Naive thymus-derived CD4-positive, alpha-beta T cell (primary cell): ENCODE data around the gene CTDSP2. TPM values are rescaled to one million over a fixed set of nuclear protein-coding genes. Genes with fewer than 3 reads are reported as not detected.

ENCODE experiments used
- ATAC-seq: fragments of 150-1000 bp; cut with Tn5 transposase; 2 replicates; pipeline ENCODE4 v1.10.0; 2021; ENCODE audit warnings: mild to moderate bottlenecking, moderate library complexity
- CTCF ChIA-PET: fragments of 350-600 bp; sonication (Branson Sonifier 250); formaldehyde crosslinking; loops from one replicate; lab custom pipeline; 2021; ENCODE audit warnings: antibody characterized with exemption; lab: Charles Lee
- POLR2A ChIA-PET: fragments of 350-600 bp; sonication (Branson Sonifier 250); formaldehyde crosslinking; loops from one replicate; lab custom pipeline; 2021; ENCODE audit warnings: antibody characterized with exemption, inconsistent platforms; lab: Charles Lee
- DNase-seq, 9 donors: peaks; one replicate each; pipeline versions ENCODE4 v3.0.0 to v3.0.0-alpha.2; 2020 to 2022; ENCODE audit warnings: mixed read lengths in 1 of 9
- H3K27ac ChIP-seq: one replicate; pipeline ENCODE4 v1.7.0; 2013; ENCODE audit warnings: mild to moderate bottlenecking, low read depth, low read length, moderate library complexity
- H3K27me3 ChIP-seq, 2 donors: one replicate each; pipeline ENCODE4 v1.7.0; 2013; ENCODE audit warnings: low read length in 2 of 2, mild to moderate bottlenecking in 2 of 2, moderate library complexity in 2 of 2; ENCODE audit not compliant: control insufficient read depth in 2 of 2, insufficient read depth in 2 of 2
- H3K36me3 ChIP-seq, 3 experiments: 1 replicate in 2 of 3; 2 replicates in 1 of 3; pipeline ENCODE4 v1.7.0; 2013; ENCODE audit warnings: low read length in 3 of 3, mild to moderate bottlenecking in 3 of 3, moderate library complexity in 1 of 3; ENCODE audit not compliant: insufficient read depth in 3 of 3, control insufficient read depth in 2 of 3
- H3K4me1 ChIP-seq, 2 donors: one replicate each; pipeline ENCODE4 v1.7.0; 2013; ENCODE audit warnings: low read length in 2 of 2, mild to moderate bottlenecking in 2 of 2, moderate library complexity in 1 of 2; ENCODE audit not compliant: control insufficient read depth in 2 of 2, insufficient read depth in 2 of 2
- H3K4me3 ChIP-seq: 2 replicates; pipeline ENCODE4 v1.7.0; 2013; ENCODE audit warnings: mild to moderate bottlenecking, low read length
- H3K9me3 ChIP-seq, 3 experiments: 1 replicate in 2 of 3; 2 replicates in 1 of 3; pipeline ENCODE4 v1.7.0; 2013; ENCODE audit warnings: low read length in 3 of 3; ENCODE audit not compliant: control insufficient read depth in 2 of 3
- H3K27ac Mint-ChIP-seq, 9 donors: one replicate each; pipeline ENCODE4 v1.8.0; 2020 to 2022; ENCODE audit warnings: mixed read lengths in 9 of 9, mild to moderate bottlenecking in 8 of 9, moderate library complexity in 5 of 9, inconsistent platforms in 2 of 9
- H3K27me3 Mint-ChIP-seq, 5 donors: one replicate each; pipeline ENCODE4 v1.8.0; 2021 to 2022; ENCODE audit warnings: mixed read lengths in 5 of 5, mild to moderate bottlenecking in 1 of 5
- H3K36me3 Mint-ChIP-seq, 5 donors: one replicate each; pipeline ENCODE4 v1.8.0; 2020 to 2022; ENCODE audit warnings: mixed read lengths in 5 of 5, mild to moderate bottlenecking in 3 of 5, inconsistent platforms in 1 of 5
- H3K4me1 Mint-ChIP-seq, 7 donors: one replicate each; pipeline ENCODE4 v1.8.0; 2020 to 2022; ENCODE audit warnings: mixed read lengths in 7 of 7, mild to moderate bottlenecking in 3 of 7, inconsistent platforms in 1 of 7
- H3K4me3 Mint-ChIP-seq, 10 donors: one replicate each; pipeline ENCODE4 v1.8.0; 2020 to 2022; ENCODE audit warnings: mild to moderate bottlenecking in 10 of 10, mixed read lengths in 10 of 10, moderate library complexity in 6 of 10, inconsistent platforms in 2 of 10
- H3K9me3 Mint-ChIP-seq, 11 donors: one replicate each; pipeline ENCODE4 v1.8.0; 2020 to 2022; ENCODE audit warnings: mixed read lengths in 11 of 11, mild to moderate bottlenecking in 4 of 11, inconsistent platforms in 1 of 11, moderate library complexity in 1 of 11
- intact Hi-C, 2 donors: fragments of 100-400 bp; cut with micrococcal nuclease; formaldehyde crosslinking; loops; one replicate each; pipeline ENCODE4 v1.15.1; 2023
- polyA plus RNA-seq, 2 donors: library from polyadenylated mRNA; unstranded; fragments of 300-500 nt; fragmentation: Illumina TruSeq; gene quantifications; one replicate each; pipeline ENCODE4 v1.2.3, GENCODE V29; 2021
- total RNA-seq, 6 experiments: library from RNA in 5 of 6; stranded (reverse) in 5 of 6; gene quantifications; 1 replicate in 5 of 6; 2 replicates in 1 of 6; pipeline ENCODE4 v1.2.3 and lab custom pipeline; 2021 to 2026

The CTDSP2 gene
- total and polyA plus RNA-seq, 7 experiments from 2014 or later, result 86.9 to 295 (median 130) TPM

GRCh38 chr12:57840726-57841125 is 5.8 kb downstream of the CTDSP2 start:
- H3K4me3 ChIP-seq, result no peak overlapping the region
- Mint-ChIP-seq H3K9me3 (no peaks in the 10 kb centered on the region), H3K27ac (peak overlapping the region in 8 of 9 donors; percentile 76 to 97 (median 92)), H3K27me3 (no peaks in the 10 kb centered on the region), H3K36me3 (peaks cover 0 to 12% (median 0%) of the 10 kb centered on the region in 5 donors), H3K4me1 (peaks cover 80 to 88% (median 86%) of the 10 kb centered on the region in 7 donors), H3K4me3 (peak overlapping the region in 9 of 10 donors; percentile 79 to 97 (median 93))
- peaks cover 0 to 2% (median 0%) of the 10 kb centered on the region in 3 experiments for H3K36me3 ChIP-seq
- ChIA-PET POLR2A (interaction anchor here (0.7 kb wide), 1 partner anchor 1712 kb away, joined by 3 read pairs; the partner anchor contains the start of gene ESYT1), CTCF (interaction anchor here (0.6 to 0.9 kb wide), 2 partner anchors 8 to 48 kb away, joined by 3 read pairs; no protein-coding TSS in a partner anchor)
- H3K9me3 ChIP-seq, result no peaks in the 10 kb centered on the region
- peaks cover 72 to 87% of the 10 kb centered on the region in 2 donors for H3K4me1 ChIP-seq
- intact Hi-C loops, result no loop called here
- DNase-seq, result no peak
- no peak for ATAC-seq
- H3K27me3 ChIP-seq, result no peaks in the 10 kb centered on the region
- peak overlapping the region; percentile 89 for H3K27ac ChIP-seq

DNA sequence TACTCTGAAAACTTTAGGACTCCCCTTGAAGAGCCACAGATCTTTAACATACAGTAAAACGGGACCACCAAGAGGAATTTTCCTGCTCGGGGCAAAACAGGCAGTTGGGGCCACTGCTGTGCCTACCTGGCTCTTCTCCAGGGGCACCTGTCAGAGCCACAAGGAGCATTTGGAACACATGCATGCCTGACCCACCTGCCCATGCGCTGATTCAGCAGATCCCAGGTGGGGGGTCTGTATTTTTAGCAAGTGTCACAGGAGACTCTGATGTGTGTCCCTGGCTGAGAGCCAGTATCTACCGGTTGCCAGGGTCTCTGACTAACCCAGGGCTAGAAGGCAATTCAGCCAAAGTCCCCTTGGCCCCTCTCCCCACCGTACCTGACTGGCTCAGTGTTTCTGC is 6.5 kb downstream of the CTDSP2 start:
- no peaks in the 10 kb centered on the region for H3K9me3 ChIP-seq
- peak overlapping the region; percentile 74 to 97 (median 92) for H3K27ac Mint-ChIP-seq
- H3K4me1 Mint-ChIP-seq, result peaks cover 80 to 95% (median 92%) of the 10 kb centered on the region in 7 donors
- H3K27me3 Mint-ChIP-seq, result no peaks in the 10 kb centered on the region
- peaks cover 0 to 12% (median 0%) of the 10 kb centered on the region in 5 donors for H3K36me3 Mint-ChIP-seq
- H3K4me1 ChIP-seq, result peaks cover 80 to 93% of the 10 kb centered on the region in 2 donors
- peak overlapping the region in 9 of 10 donors; percentile 48 to 97 (median 78) for H3K4me3 Mint-ChIP-seq
- CTCF ChIA-PET, result no interaction called here
- DNase-seq (no peak), ATAC-seq (no peak)
- no peak overlapping the region for H3K4me3 ChIP-seq
- no peaks in the 10 kb centered on the region for H3K27me3 ChIP-seq
- H3K9me3 Mint-ChIP-seq, result no peaks in the 10 kb centered on the region
- peak overlapping the region; percentile 89 for H3K27ac ChIP-seq
- POLR2A ChIA-PET, result interaction anchor here (1.0 kb wide), 1 partner anchor 8 kb away, joined by 3 read pairs; no protein-coding TSS in a partner anchor
- no peaks in the 10 kb centered on the region for H3K36me3 ChIP-seq
- intact Hi-C loops, result loop anchor here (2.0 kb wide), 2 partner anchors 25 to 101 kb away; partner anchors contain the start of gene ATP23 (in 1 of the 2)

DNA sequence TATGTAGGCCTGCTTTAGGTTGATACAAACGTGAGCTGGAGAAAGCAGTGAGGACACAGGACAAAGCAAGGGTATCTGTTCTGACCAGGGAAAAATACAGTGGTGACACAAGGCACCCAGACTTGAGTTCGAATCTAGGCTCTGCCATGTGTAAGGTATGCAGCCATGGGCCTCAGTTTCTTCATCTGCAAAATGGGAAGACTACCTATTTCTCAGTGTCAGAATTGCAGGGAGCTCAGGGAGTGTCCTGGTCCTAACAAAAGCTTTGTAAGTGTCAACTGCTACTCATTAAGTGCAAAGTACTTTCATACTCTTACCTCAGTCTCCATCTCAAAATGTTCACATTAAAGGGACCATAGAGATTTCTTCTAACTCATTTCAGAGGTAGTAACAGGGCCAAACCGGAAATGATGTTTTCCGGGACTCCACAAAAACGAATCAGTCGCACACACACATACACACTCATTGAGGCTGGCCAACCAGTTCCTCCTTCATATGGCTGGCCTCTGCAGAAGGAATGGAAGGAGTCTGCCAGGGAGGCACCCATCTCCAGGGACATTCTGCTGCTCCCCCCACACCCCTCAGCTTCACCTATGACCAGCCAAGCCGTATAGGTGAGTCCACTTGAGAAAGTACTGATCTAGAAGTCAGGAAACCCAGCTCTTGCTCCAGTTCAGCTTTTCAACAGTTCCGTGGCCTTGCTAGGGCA is 7.8 kb downstream of the CTDSP2 start:
- POLR2A ChIA-PET, result interaction anchor here (0.9 to 7.3 kb wide), 7 partner anchors 7 to 64 kb away, joined by 3 to 77 read pairs (median 6); partner anchors contain the start of gene CTDSP2
- no peaks in the 10 kb centered on the region for H3K9me3 Mint-ChIP-seq
- H3K27me3 ChIP-seq, result no peaks in the 10 kb centered on the region

DNA sequence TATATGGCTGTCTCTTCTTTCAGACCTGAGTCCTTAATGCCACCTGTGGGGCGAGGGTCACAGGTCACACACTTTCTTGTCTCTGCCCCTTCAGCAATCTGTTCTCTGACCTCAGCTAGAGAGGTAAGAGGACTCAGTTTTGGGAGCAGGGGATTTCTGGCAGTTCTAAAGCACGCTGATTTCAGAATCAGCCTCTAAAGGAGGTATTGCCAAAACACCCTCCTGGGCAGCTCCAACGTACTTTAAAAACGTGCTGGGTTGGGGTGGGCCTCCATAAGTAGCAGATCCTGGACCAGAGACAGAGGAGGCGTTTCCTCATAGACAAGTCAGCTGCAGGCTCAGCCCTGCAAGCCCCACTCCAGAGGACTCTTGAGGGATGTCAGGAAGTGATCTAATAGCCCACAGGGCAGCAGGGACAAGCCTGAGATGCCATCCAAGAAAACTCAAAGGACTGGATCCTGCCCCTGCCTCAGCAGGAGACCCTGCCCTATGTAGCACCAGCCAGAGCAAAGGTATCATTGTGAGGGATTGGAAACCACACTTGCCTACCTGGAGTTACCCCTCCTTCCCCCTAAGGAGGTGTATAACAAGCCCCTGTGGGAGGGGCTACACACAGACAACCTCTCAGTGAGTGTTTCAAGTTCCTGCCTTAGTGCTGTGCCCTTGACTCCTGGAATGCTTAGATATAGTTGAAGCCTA is 8.5 kb downstream of the CTDSP2 start:
- Histone ChIP-seq H3K9me3 (no peaks in the 10 kb centered on the region), H3K36me3 (no peaks in the 10 kb centered on the region), H3K4me1 (peaks cover 94 to 95% of the 10 kb centered on the region in 2 donors), H3K4me3 (peak overlapping the region; percentile 12), H3K27me3 (no peaks in the 10 kb centered on the region), H3K27ac (peak overlapping the region; percentile 89)
- Mint-ChIP-seq H3K4me3 (peak overlapping the region; percentile 67 to 97 (median 77)), H3K27ac (peak overlapping the region; percentile 74 to 97 (median 92)), H3K27me3 (no peaks in the 10 kb centered on the region), H3K36me3 (peaks cover 0 to 3% (median 0%) of the 10 kb centered on the region in 5 donors), H3K9me3 (no peaks in the 10 kb centered on the region), H3K4me1 (peaks cover 80 to 99% (median 94%) of the 10 kb centered on the region in 7 donors)
- intact Hi-C loops, result loop anchor here (1.0 to 2.0 kb wide), 4 partner anchors 8 to 103 kb away; partner anchors contain the start of genes ATP23 (in 1 of the 2) and CTDSP2 (in 1 of the 2)
- ChIA-PET CTCF (interaction anchor here (1.4 to 2.0 kb wide), 2 partner anchors 67 to 79 kb away, joined by 3 to 9 read pairs; no protein-coding TSS in a partner anchor), POLR2A (interaction anchor here (1.1 to 7.3 kb wide), 8 partner anchors 8 to 65 kb away, joined by 3 to 77 read pairs (median 6); partner anchors contain the start of genes AVIL and CTDSP2)
- DNase-seq, result peak in 6 of 9 donors; percentile 30 to 64 (median 36)
- ATAC-seq, result peak; percentile 73

More for the DNA sequence above, 7.8 kb downstream of the CTDSP2 start:
- H3K27ac ChIP-seq, result peak overlapping the region; percentile 89
- H3K9me3 ChIP-seq, result no peaks in the 10 kb centered on the region
- intact Hi-C loops, result loop anchor here (1.0 to 2.0 kb wide), 4 partner anchors 8 to 102 kb away; partner anchors contain the start of genes ATP23 (in 1 of the 2) and CTDSP2 (in 1 of the 2)
- CTCF ChIA-PET, result interaction anchor here (0.6 kb wide), 1 partner anchor 82 kb away, joined by 3 read pairs; no protein-coding TSS in a partner anchor
- peak overlapping the region; percentile 67 to 97 (median 76) for H3K4me3 Mint-ChIP-seq
- H3K27me3 Mint-ChIP-seq, result no peaks in the 10 kb centered on the region
- peaks cover 90 to 94% of the 10 kb centered on the region in 2 donors for H3K4me1 ChIP-seq
- H3K36me3 Mint-ChIP-seq, result peaks cover 0 to 8% (median 0%) of the 10 kb centered on the region in 5 donors
- ATAC-seq (peak; percentile 39), DNase-seq (peak in 3 of 9 donors; percentile 28 to 47 (median 38))
- H3K27ac Mint-ChIP-seq, result peak overlapping the region; percentile 74 to 97 (median 92)
- H3K36me3 ChIP-seq, result no peaks in the 10 kb centered on the region
- H3K4me1 Mint-ChIP-seq, result peaks cover 80 to 99% (median 94%) of the 10 kb centered on the region in 7 donors
- H3K4me3 ChIP-seq, result no peak overlapping the region

GRCh38 chr12:57836442-57837375 is 9.8 kb downstream of the CTDSP2 start:
- peak overlapping the region; percentile 89 for H3K27ac ChIP-seq
- no peaks in the 10 kb centered on the region for H3K36me3 ChIP-seq
- H3K4me3 ChIP-seq, result peak overlapping the region; percentile 53
- H3K27me3 ChIP-seq, result no peaks in the 10 kb centered on the region
- ChIA-PET POLR2A (interaction anchor here (0.6 to 7.3 kb wide), 10 partner anchors 9 to 66 kb away, joined by 3 to 77 read pairs (median 4); partner anchors contain the start of genes AVIL and CTDSP2), CTCF (interaction anchor here (0.8 to 2.0 kb wide), 7 partner anchors 15 to 77 kb away, joined by 3 to 9 read pairs (median 3); partner anchors contain the start of gene TSFM)
- ATAC-seq (peak; percentile 29), DNase-seq (peak in 6 of 9 donors; percentile 25 to 51 (median 39))
- Mint-ChIP-seq H3K36me3 (peaks cover 0 to 1% (median 0%) of the 10 kb centered on the region in 5 donors), H3K9me3 (no peaks in the 10 kb centered on the region), H3K27ac (peak overlapping the region; percentile 87 to 97 (median 94)), H3K27me3 (no peaks in the 10 kb centered on the region), H3K4me3 (peak overlapping the region; percentile 58 to 97 (median 76)), H3K4me1 (peaks cover 73 to 99% (median 91%) of the 10 kb centered on the region in 7 donors)
- H3K9me3 ChIP-seq, result no peaks in the 10 kb centered on the region
- intact Hi-C loops, result no loop called here
- H3K4me1 ChIP-seq, result peaks cover 91 to 95% of the 10 kb centered on the region in 2 donors
